NCI-H187 treated with DMSO at 0.1 percent for 48 hours (cell line): ENCODE measurements around the gene BCAS3.
A peak's percentile ranks its signal among the peaks of the same experiment; 100 is the strongest.

Experiments used
- DNase-seq: peaks from one replicate; lab custom pipeline; 2025; lab: John Stamatoyannopoulos, UW

BCAS3 gene

DNA sequence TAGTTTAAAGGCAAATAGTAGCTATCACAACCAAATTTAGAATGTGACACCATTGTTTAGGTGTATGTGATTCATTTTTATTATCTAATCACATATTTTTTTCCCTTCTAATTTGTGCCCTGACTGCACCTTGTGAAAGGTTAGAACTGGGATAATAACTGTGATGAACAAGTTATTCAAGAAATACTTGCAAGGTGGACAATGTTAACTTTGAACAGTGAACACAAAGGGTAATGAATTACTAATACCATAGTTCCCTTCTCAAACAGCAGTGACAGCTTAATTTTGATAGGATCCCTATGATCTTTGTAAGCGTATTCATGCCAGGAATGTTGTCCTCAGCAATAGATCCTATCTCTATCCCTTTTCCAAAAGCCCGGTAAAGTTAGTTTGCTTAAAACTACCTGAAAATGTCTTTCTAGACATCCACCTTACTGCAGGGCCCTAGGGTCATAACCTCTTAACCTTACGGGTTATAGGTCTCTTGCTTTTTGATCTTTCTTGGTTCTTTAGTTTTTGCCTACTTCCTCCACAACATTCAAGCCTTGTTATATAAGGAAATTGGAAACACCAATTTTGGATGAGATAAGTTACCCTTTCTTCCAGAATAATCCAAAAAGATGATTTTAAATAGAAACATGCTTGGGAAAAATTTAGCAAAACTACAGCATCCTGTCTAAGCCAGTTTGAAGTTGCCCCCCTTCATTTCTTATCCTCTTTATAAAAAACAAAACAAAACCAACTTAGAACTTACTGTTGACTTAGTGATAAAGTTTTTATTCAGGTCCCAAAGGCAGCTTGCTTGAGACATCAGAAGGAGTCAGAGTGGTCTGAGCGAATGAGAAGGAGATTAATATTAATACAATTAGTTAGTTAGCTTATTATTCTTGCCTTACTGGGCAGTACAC is 522.0 kb downstream of the BCAS3 start:
- DNase-seq = no peak

DNA sequence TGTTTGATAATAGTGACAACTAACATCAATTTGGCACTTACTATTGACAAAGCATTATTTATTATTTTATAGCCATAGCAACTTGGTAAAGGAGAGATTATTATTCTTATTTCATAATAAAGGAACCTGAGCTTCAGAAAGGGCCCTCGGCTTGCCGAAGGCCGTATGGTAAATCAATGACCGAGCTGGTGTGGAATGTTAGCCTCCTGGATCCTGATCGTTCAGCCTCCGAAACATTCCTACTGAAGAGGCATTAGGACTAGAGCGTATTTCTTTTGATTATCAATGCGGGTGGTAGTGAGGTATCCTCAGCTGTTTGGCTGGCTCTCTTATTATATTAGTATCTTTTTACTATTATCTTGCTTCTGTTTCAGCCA is 522.7 kb downstream of the BCAS3 start:
- DNase-seq = no peak

DNA sequence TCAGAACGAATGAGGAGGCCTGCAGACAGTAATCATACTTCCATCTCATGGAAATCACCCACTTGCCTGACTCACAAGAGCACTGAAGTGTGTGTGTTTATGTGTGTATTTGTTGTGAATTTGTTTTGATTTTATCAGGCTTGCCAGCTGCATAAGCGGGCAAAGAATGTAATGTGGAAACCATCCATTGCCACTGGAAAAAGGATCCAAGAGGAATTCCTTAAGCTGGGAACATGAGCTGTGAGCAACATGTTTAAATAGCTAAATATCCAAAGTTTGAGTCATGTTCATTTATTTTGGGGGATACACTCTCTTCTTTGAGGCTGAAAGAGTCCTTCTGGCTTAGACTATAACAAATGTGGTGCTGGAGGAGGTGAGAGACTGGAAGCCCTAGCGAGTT is 523.6 kb downstream of the BCAS3 start:
- DNase-seq = no peak

DNA sequence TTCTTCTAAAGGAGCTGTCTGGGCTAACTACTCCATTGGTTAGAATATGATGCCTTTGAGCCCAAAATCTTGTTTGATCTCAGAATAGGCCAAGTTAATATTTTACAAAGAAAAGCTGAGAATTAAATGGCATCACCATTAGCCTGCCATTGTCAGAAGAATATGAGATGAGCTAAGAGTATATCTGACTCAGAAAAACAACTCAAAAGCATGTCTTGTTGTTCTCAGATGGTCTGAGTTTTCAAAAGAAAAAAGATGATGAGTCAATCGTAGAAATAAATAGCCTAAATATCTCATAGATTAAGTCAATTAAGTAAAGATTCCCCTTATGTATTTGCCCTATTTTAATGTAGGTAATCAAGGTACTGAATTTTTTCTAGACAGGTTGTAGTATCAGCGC is 524.9 kb downstream of the BCAS3 start:
- no peak for DNase-seq

DNA sequence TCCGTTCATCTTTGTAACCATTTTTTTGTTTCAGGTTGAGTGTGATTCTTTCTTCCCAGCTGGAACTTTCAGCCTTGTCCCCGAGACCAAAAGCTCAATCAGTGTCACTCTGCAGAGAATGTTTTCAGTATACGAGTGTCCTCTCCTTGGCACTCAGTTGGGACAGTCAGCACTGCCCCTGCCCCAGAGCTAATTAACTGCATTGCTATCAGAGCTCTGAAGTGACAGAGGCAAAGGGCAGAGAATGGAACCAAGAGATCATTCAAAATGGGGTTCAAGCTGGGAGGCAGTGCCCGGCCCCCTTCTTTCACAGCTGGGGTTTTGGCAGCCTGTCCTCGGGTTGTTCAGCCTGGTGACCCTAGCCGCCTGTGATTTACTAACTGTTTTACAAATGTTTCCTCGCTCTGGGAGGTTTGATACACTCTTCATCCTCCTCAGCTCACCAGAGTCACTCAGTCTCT is 526.0 kb downstream of the BCAS3 start:
- DNase-seq = no peak

DNA sequence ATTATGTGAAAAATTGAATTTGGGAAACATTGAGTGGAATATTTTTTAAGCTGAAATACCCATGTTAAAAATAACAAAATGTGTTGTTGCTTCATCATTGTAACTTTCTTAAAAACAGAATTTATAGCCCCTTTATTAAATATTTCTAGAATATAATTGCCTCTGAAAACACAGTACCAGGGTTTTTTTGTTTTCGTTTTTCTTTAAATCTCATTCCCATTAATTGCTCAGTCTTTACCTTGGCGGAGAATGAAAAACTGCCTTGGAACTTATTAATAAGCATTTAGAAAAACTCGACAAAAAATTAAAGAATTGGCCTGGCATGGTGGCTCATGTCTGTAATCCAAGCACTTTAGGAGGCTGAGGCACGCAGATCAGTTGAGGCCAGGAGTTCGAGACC is 526.8 kb downstream of the BCAS3 start:
- DNase-seq = no peak

DNA sequence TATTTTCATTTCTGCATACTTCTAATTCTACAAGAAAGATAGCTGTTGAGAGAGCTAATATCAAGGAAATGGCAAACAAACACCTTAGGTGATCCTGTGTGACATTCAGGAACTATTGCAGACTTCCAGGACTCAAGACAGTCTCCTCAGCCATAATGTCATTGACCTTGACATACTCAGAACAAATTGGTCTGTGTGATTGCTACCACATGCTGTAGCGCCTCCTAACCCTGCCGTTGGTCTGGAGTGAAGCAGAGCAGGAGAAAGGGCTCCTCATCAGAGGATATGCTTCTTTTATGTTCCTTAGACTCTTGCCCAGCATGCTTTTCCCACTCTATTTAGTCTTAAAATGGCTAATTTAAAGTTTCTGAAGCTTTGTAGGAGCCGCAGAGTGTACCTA is 527.8 kb downstream of the BCAS3 start:
- no peak for DNase-seq

DNA sequence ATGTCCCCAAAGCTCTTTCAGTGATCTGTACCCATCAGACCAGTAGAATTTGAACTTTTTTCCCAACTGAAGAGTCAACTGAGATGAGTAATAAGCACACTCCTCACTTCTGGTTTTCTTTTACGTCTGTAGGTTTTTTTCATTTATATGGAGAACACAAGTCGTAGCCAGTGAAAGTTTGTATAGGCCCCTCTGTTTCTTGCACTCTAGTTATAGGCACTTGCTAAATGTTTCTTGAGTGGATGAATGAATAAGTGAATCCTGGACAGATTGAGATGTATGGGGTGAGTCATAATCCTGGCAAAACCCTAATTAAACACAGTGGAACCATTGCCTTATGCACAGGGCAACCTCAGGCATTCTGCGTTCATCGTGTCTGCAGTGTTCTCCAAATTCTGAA is 528.3 kb downstream of the BCAS3 start:
- DNase-seq = no peak

DNA sequence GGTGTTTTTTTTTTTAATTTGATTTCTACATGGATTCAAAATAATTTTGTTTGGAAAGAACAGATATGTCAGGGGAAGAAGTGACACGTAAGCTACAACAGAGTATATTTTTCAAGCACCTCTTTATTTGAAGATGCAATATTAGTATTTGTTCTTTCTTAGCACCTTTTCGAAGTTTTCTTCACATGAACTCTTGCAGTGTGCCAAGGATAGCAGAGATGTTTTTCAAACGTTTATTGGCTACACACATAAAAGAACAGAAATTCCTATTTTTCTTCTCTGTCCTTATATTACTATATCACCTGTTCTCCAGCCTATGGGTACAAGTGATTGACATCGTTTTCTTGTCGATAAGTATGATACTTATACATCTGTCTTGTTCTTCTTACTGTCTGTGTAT is 529.3 kb downstream of the BCAS3 start:
- DNase-seq = no peak

DNA sequence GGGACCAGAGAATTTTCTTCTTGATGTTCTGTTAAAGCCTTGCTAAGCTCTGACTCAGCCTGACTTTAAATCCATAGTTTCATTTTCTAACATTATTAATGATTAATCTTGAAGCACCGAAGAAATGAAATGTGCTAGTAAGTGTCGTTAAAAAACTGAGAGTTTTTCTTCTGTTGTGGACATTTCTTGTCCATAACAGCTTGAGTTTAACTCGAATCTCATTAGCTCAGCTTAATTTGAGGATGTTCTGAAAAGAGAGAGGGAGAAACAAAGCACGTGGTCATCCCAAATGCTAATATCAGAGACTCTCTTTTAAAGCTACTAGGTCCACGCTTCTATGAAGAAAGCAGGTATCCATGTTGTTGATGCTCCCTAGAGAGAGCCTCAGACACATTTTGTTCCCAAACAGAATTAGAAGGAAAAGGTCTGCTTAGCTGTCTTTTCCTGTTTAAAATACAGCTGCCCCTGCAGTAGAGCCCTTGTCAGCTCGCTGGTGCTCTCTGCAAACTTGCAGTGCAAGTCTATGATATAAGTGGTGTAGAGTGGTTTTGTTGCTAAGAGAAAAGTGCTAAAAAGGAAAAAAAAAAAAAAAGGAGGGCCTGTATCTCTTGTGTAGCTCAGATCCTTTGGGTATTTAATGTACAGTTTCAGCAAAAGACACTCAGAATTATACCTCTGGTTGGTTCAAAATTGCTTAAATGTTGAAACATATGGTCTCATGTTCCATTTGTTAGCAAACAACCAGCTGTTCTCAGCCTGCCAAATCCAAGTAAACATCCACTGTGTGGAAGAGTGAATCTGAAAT is 530.9 kb downstream of the BCAS3 start:
- peak; percentile 23 for DNase-seq

DNA sequence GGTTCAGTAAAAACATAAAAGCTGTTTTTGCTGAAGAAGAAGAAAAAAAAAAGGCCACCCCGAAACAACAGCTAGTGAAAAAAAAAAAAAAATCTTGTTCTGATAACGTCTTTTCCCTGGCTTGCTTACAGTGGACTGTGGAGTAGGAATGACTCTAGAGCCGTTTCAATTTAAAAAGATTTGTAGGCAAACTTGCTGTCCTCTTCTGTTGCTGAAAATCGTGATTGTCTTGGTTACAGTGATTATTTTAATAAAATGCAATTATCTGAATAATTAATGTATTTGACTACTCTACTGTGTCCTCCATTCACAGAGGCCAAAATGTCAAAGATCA is 531.4 kb downstream of the BCAS3 start:
- DNase-seq = no peak

DNA sequence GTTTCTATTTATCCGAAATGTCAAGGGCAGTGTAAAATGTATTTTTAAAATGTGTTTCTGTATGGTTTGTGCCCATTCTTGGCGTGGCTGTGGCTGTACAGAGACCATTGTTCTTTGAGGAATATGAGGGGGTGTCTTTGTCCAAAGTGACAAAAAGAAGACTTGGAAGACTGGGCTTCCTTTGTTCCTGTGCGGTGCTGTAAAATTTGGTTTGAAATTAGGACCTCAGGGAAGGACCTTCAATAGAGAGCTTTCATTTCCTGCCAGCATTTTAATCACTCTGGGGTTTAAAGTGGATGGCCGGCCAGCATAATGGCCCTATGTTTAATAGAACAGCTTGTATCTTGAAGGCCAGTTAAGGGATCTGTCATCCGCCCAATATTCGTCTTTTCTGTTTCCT is 531.9 kb downstream of the BCAS3 start:
- DNase-seq = no peak

DNA sequence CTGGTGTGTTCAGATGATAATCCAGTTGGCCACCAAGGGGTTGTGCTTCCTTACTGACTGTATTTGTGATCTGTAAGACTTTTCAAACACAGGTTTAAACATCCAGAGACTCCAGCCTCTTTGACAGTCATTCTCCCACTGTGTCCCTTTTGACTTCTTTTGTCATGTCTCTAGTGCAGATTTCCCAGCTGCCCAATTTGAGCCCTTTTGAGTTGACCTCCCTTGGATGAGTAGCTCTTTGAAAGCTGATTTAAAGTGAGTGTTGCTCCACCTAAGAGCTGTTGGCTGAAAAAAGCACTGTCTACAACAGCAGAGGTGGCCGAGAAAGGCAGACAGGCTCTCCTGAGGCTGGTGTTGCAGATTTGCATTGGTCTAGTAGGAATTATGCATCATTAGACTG is 533.6 kb downstream of the BCAS3 start:
- DNase-seq = no peak

DNA sequence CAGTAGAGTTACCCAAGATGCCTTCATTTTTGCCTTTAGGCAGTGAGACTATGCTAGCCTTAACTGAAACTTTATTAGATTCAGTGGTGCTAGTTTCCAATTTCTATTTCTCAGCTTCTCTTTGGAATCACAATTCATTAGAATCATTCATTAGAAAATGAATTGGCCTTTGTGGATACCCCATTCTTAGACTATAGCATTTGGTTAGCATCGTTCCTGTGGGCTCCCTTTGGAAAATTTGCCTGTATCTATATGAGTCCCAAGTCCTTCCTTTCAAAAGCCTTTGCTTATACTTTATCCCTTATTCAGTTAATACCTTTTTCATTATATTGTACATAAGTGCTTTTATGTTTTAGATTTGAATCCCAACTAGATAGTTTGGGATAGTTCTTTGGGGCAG is 535.0 kb downstream of the BCAS3 start:
- no peak for DNase-seq

DNA sequence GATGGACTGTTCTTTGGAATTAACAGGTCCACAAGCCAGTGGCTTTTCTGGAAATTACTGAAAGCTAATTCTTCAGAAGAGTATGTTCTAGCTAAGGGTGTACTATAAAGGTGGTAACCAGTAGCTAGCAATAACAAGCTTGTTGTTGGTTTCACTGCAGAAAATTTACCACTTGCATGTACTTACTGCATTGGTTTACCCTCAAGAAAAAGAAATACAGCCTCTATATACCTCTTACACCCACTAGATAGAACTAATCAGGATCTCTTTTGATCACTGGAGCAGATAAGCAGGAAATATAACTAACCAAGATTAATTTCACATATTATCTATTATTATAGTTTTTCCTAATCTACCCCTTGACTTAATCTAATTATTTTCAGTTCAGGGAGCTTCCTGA is 537.1 kb downstream of the BCAS3 start:
- DNase-seq = no peak

DNA sequence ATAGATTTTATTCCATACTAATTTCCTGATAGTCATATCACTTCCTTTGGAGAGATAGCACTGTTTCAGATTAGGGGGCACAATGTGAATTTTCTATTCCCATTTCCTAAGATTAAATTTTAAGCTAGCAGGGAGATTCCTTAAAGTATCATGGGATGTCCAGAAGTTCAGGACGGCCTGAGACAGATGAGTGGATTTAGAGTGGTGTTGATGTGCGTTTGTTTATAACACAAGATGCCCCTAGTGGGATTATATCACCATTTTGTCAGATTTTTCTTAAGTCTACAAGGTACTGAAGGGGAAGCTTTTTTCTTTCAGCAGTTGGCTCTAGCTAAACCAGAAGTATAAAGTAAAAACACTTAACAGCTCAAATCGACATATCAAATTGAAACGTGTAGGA is 538.4 kb downstream of the BCAS3 start:
- no peak for DNase-seq

DNA sequence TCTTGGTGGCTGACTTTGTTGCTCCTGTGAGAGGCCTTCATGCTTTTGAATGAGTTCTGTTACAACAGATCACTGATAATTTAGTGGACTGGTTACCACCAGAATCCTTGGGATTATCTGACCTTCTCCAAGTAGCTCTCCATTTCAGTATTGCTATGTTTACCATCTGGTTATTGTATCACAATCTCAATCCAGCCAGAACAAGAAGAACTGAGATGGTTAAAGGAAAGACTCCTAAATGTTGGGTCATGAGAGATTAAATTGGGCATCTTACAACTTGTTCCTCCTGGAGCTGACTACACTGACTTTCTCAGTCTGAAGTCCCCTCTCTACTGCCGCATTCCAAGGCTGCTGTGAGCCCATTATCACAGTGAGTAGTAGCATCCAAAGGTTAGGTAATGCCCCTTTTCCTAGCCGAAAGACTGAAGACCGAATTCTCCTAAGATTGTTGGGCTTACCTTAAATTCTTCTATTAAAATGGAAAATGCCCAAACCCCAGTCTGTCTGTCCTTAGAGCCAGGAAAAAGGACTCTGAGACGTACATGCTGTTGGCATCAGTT is 540.3 kb downstream of the BCAS3 start:
- DNase-seq = no peak

DNA sequence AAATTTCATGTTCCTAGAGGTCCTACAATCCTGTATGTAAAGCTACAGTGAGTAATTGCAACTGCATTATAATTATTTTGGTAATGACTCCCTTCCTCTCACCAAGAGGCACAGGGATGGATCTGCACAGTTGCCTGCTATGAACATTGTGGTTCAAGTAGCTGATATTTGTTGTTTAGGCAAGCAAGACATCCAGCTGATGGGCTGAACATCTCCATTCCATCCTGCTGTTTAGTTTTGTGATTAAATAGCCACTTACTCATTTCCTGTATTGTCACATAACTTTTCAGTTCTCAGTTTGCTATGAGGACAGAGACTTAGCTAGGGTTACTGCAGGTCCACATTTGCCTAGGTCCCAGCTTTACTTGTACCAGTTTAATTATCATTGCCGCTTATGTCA is 540.8 kb downstream of the BCAS3 start:
- no peak for DNase-seq

DNA sequence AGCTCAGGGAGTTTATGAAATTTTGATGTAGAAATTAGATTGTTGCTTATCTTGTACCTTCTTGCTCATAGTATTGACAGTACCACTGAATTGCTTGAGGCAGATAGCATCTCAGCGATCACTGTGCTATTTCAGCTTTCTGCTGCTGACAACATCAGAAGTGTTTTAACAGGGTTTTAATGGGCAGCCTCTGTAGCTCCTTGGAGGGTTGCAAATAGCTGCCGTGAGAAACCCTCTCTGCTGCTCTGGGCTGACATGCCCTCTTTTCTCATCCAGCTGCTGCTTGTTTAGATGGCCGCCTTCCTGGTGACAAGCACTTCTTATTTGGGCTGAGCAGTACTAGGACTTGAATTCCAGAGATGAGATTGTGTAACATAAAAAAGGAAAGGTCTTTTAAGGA is 541.8 kb downstream of the BCAS3 start:
- no peak for DNase-seq

DNA sequence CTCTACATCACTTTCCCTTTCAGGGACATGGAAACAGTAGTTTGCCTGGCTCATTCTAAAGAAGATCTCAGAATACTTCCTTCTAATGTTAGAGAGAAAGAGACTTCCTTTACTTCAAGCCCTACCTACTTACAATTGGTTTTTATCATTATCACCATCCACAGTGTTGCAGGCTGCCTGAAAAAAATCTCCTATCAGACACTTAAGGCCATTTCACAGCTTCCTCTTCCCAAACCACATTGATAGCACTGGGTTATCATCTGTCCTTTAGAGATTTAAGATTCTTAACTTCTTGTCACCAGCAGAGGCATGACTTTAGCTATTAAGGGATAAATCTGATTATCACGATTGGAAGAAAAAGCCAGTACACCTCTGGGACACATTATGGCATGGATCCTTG is 543.5 kb downstream of the BCAS3 start:
- DNase-seq = no peak

DNA sequence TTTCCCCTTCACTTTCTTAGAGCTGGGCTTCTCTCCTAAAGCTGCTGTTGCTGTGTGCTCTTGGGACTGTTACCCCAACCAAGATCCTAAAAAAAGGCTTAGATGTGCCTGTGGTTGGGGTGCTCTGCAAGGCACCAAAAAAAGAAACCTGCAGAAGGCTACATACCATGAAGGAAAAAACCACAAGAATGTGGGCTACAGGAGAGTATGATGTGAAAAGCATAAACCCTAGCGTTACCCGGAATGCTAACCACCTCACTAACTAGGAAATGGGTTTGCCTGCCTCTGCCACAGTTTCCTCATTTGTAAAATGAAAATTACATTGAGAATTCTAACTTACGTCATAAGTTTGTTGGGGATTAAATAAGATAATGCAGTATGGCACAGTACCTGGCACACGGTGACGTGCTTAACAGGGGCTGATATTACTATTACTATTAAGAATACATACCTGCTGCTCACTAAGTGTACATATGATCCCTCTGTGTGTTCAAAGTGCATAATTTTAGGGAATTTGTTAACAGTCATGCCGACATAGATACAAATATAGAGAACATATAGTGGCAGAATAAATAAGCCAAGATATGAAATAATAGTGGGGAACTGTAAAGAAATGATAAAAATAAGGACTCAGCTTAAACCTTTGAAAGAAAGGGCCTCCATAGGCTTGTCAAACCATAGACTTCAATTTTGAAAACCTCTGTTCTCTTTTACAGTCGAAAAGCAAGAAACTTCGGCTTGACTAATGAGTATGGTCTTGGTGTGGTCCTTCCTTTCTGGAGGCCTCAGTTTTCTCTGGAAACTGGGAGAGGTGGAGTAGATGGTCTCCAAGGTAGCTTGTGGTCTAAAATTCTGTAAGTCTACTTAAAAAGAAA is 544.2 kb downstream of the BCAS3 start:
- DNase-seq = no peak

DNA sequence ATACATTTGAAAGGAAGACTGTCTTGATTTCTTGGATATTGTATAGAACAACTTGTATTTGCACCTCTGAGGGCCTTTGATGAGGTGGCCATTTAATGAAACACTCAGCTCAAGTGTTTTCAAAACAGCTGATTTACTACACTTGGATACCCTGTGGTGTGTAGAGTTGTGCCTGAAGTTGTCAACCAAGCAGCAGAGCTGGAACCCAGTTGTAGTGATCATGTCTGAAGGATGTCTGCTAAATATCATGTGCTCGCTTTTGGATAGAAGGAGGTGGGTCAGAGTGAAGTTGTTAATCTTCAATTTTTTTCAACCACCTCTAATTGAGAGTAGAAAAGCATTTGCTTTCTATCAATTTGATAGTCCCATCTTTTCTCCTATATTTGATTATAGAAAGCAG is 546.1 kb downstream of the BCAS3 start:
- no peak for DNase-seq
